BE2C (cell line): ENCODE measurements around the gene HECA.

ENCODE experiments used
- DNase-seq: peaks from one replicate; pipeline ENCODE4 v3.0.0-alpha.2; 2020
- H3K27me3 ChIP-seq: fragments of 250-450 bp; sonication (Bioruptor Pico); 2 replicates; pipeline ENCODE4 v1.5.1; 2020; ENCODE audit warnings: mild to moderate bottlenecking
- H3K36me3 ChIP-seq: fragments of 250-450 bp; sonication (Bioruptor Pico); 2 replicates; pipeline ENCODE4 v1.5.1; 2020; ENCODE audit warnings: mild to moderate bottlenecking
- H3K4me1 ChIP-seq: fragments of 250-450 bp; sonication (Bioruptor Pico); 2 replicates; pipeline ENCODE4 v1.5.1; 2020
- H3K4me3 ChIP-seq: 2 replicates; pipeline ENCODE4 v1.5.1; 2011; ENCODE audit warnings: low read depth, low read length
- H3K9me3 ChIP-seq: fragments of 250-450 bp; sonication (Bioruptor Pico); 2 replicates; pipeline ENCODE4 v1.5.1; 2020
- CTCF ChIP-seq: IDR thresholded peaks from 2 replicates; pipeline ENCODE4 v1.5.1; 2012; ENCODE audit warnings: mild to moderate bottlenecking, low read depth, low read length

HECA gene

GRCh38 chr6:139172567-139172966 lies 37.7 kb downstream of the HECA start:
- H3K9me3 ChIP-seq = no peaks in the 10 kb centered on the region
- no peaks in the 10 kb centered on the region for H3K27me3 ChIP-seq
- no peaks in the 10 kb centered on the region for H3K4me1 ChIP-seq
- TF ChIP-seq CTCF = no peak
- H3K4me3 ChIP-seq = no peak overlapping the region
- DNase-seq = no peak
- no peaks in the 10 kb centered on the region for H3K36me3 ChIP-seq

GRCh38 chr6:139173172-139173571 lies 38.3 kb downstream of the HECA start:
- Histone ChIP-seq H3K27me3 (no peaks in the 10 kb centered on the region), H3K36me3 (no peaks in the 10 kb centered on the region), H3K4me3 (no peak overlapping the region), H3K9me3 (no peaks in the 10 kb centered on the region), H3K4me1 (no peaks in the 10 kb centered on the region)
- no peak for DNase-seq
- no peak for TF ChIP-seq CTCF

- H3K9me3 ChIP-seq = no peaks in the 10 kb centered on the region
- no peaks in the 10 kb centered on the region for H3K36me3 ChIP-seq
- TF ChIP-seq CTCF = no peak
- no peak overlapping the region for H3K4me3 ChIP-seq
- no peaks in the 10 kb centered on the region for H3K4me1 ChIP-seq
- DNase-seq = no peak
- H3K27me3 ChIP-seq = no peaks in the 10 kb centered on the region
Observed at GRCh38 chr6:139173822-139174221, 38.9 kb downstream of the HECA start.

- no peaks in the 10 kb centered on the region for H3K27me3 ChIP-seq
- H3K4me3 ChIP-seq = no peak overlapping the region
- no peaks in the 10 kb centered on the region for H3K36me3 ChIP-seq
- no peaks in the 10 kb centered on the region for H3K9me3 ChIP-seq
- no peak for DNase-seq
- TF ChIP-seq CTCF = no peak
- no peaks in the 10 kb centered on the region for H3K4me1 ChIP-seq
Observed at GRCh38 chr6:139174961-139175360, 40.1 kb downstream of the HECA start.

- Histone ChIP-seq H3K36me3 (no peaks in the 10 kb centered on the region), H3K9me3 (no peaks in the 10 kb centered on the region), H3K4me1 (no peaks in the 10 kb centered on the region), H3K27me3 (no peaks in the 10 kb centered on the region), H3K4me3 (no peak overlapping the region)
- DNase-seq = no peak
- TF ChIP-seq CTCF = no peak
Observed at GRCh38 chr6:139175389-139175948, 40.6 kb downstream of the HECA start.

GRCh38 chr6:139181236-139181635 lies 46.4 kb downstream of the HECA start:
- H3K36me3 ChIP-seq = no peaks in the 10 kb centered on the region
- no peak for TF ChIP-seq CTCF
- no peaks in the 10 kb centered on the region for H3K27me3 ChIP-seq
- H3K4me1 ChIP-seq = no peaks in the 10 kb centered on the region
- H3K4me3 ChIP-seq = no peak overlapping the region
- no peaks in the 10 kb centered on the region for H3K9me3 ChIP-seq
- DNase-seq = no peak
